Measurements from ENCODE around the gene LTK.

LTK gene

GRCh38 chr15:41521614-41522013 is 8.0 kb upstream of the LTK start:
- no peak for TF ChIP-seq CTCF (IDR thresholded peaks at IDR 0.05; ENCODE audit: insufficient read depth, low read length, missing control alignments)
- no peak overlapping the region for H3K4me3 ChIP-seq (ENCODE audit: low read depth, low read length)
- DNase-seq (ENCODE audit: low read depth, low spot score), result no peak
- CTCF ChIA-PET, result no interaction called here
- POLR2A ChIA-PET, result no interaction called here

GRCh38 chr15:41520636-41521035 is 7.0 kb upstream of the LTK start:
- CTCF ChIA-PET, result no interaction called here
- POLR2A ChIA-PET, result interaction anchor here (0.5 kb wide), 1 partner anchor 64 kb away, joined by 3 read pairs; no protein-coding TSS in a partner anchor
- no peak overlapping the region for H3K4me3 ChIP-seq (ENCODE audit: low read depth, low read length)
- DNase-seq (ENCODE audit: low read depth, low spot score), result no peak
- TF ChIP-seq CTCF (IDR thresholded peaks at IDR 0.05; ENCODE audit: insufficient read depth, low read length, missing control alignments), result no peak

GRCh38 chr15:41517895-41518449 is 4.3 kb upstream of the LTK start:
- no peak overlapping the region for H3K4me3 ChIP-seq (ENCODE audit: low read depth, low read length)
- CTCF ChIA-PET, result no interaction called here
- no peak for DNase-seq (ENCODE audit: low read depth, low spot score)
- POLR2A ChIA-PET, result interaction anchor here (0.6 kb wide), 1 partner anchor 26 kb away, joined by 3 read pairs; the partner anchor contains the start of gene RPAP1
- TF ChIP-seq CTCF (IDR thresholded peaks at IDR 0.05; ENCODE audit: insufficient read depth, low read length, missing control alignments), result no peak

- CTCF ChIA-PET, result interaction anchor here (1.2 kb wide), 1 partner anchor 16 kb away, joined by 4 read pairs; no protein-coding TSS in a partner anchor
- POLR2A ChIA-PET, result no interaction called here
- peak overlapping the region; percentile 15; the same call in 1 of the 2 replicates for H3K4me3 ChIP-seq (ENCODE audit: low read depth, low read length)
- no peak for DNase-seq (ENCODE audit: low read depth, low spot score)
- TF ChIP-seq CTCF (IDR thresholded peaks at IDR 0.05; ENCODE audit: insufficient read depth, low read length, missing control alignments), result no peak
Measured at GRCh38 chr15:41512940-41513505, 604 bp downstream of the LTK start.

GRCh38 chr15:41512512-41512939 is 1.1 kb downstream of the LTK start:
- ChIA-PET POLR2A (no interaction called here), CTCF (interaction anchor here (1.2 kb wide), 1 partner anchor 17 kb away, joined by 4 read pairs; no protein-coding TSS in a partner anchor)
- no peak for DNase-seq (ENCODE audit: low read depth, low spot score)
- no peak overlapping the region for H3K4me3 ChIP-seq (ENCODE audit: low read depth, low read length)
- no peak for TF ChIP-seq CTCF (IDR thresholded peaks at IDR 0.05; ENCODE audit: insufficient read depth, low read length, missing control alignments)

GRCh38 chr15:41511899-41512369 is 1.7 kb downstream of the LTK start:
- no peak for DNase-seq (ENCODE audit: low read depth, low spot score)
- CTCF ChIA-PET, result no interaction called here
- POLR2A ChIA-PET, result no interaction called here
- H3K4me3 ChIP-seq (ENCODE audit: low read depth, low read length), result no peak overlapping the region
- TF ChIP-seq CTCF (IDR thresholded peaks at IDR 0.05; ENCODE audit: insufficient read depth, low read length, missing control alignments), result no peak
